Trophoblast cell (in vitro differentiated cells and primary cell): ENCODE measurements around the gene CHST2.

Source experiments
- DNase-seq, 2 donors: peaks; one replicate each; pipeline ENCODE4 v3.0.0-alpha.2; 2016
- H2AFZ ChIP-seq: 2 replicates; pipeline ENCODE4 v1.6.1; 2013; ENCODE audit warnings: low read length, moderate library complexity, mild to moderate bottlenecking; ENCODE audit not compliant: insufficient read depth, poor library complexity
- H2AK5ac ChIP-seq: 2 replicates; pipeline ENCODE4 v1.6.1; 2013; ENCODE audit warnings: mild to moderate bottlenecking, low read length
- H2BK120ac ChIP-seq: 2 replicates; pipeline ENCODE4 v1.6.1; 2013; ENCODE audit warnings: low read length, mild to moderate bottlenecking, moderate library complexity; ENCODE audit not compliant: insufficient read depth, poor library complexity
- H2BK12ac ChIP-seq: 2 replicates; pipeline ENCODE4 v1.6.1; 2013; ENCODE audit warnings: mild to moderate bottlenecking, low read length, moderate library complexity
- H2BK5ac ChIP-seq: 2 replicates; pipeline ENCODE4 v1.6.1; 2013; ENCODE audit warnings: low read length, low read depth, moderate library complexity, mild to moderate bottlenecking; ENCODE audit not compliant: poor library complexity
- H3K14ac ChIP-seq: 2 replicates; pipeline ENCODE4 v1.6.1; 2013; ENCODE audit warnings: mild to moderate bottlenecking, low read length
- H3K18ac ChIP-seq: 2 replicates; pipeline ENCODE4 v1.6.1; 2013; ENCODE audit warnings: mild to moderate bottlenecking, low read length
- H3K23ac ChIP-seq: 2 replicates; pipeline ENCODE4 v1.6.1; 2013; ENCODE audit warnings: low read length
- H3K27ac ChIP-seq: 2 replicates; pipeline ENCODE4 v1.5.1; 2013; ENCODE audit warnings: low read depth, mild to moderate bottlenecking, inconsistent platforms, low read length, moderate library complexity
- H3K27me3 ChIP-seq: 2 replicates; pipeline ENCODE4 v1.6.1; 2013; ENCODE audit warnings: inconsistent platforms, mild to moderate bottlenecking, low read length, moderate library complexity; ENCODE audit not compliant: insufficient read depth
- H3K36me3 ChIP-seq, 2 experiments: 1 replicate in 1 of 2; 2 replicates in 1 of 2; pipeline ENCODE4 v1.6.1; 2013; ENCODE audit warnings: low read length in 2 of 2, mild to moderate bottlenecking in 2 of 2, moderate library complexity in 1 of 2; ENCODE audit not compliant: insufficient read depth in 2 of 2, control insufficient read depth in 1 of 2
- H3K4ac ChIP-seq: 2 replicates; pipeline ENCODE4 v1.6.1; 2013; ENCODE audit warnings: low read depth, mild to moderate bottlenecking, low read length, moderate library complexity
- H3K4me1 ChIP-seq, 2 experiments: 1 replicate in 1 of 2; 2 replicates in 1 of 2; pipeline ENCODE4 v1.6.1; 2013; ENCODE audit warnings: low read length in 2 of 2, mild to moderate bottlenecking in 2 of 2, moderate library complexity in 1 of 2; ENCODE audit not compliant: insufficient read depth in 2 of 2, control insufficient read depth in 1 of 2
- H3K4me2 ChIP-seq: 2 replicates; pipeline ENCODE4 v1.6.1; 2013; ENCODE audit warnings: inconsistent platforms, mild to moderate bottlenecking, low read length, moderate library complexity
- H3K4me3 ChIP-seq: 2 replicates; pipeline ENCODE4 v1.5.1; 2013; ENCODE audit warnings: mild to moderate bottlenecking, low read depth, low read length, inconsistent platforms
- H3K79me1 ChIP-seq: one replicate; pipeline ENCODE4 v1.6.1; 2013; ENCODE audit warnings: low read length
- H3K79me2 ChIP-seq: 2 replicates; pipeline ENCODE4 v1.6.1; 2013; ENCODE audit warnings: low read length, mild to moderate bottlenecking; ENCODE audit not compliant: control insufficient read depth, insufficient read depth, poor library complexity
- H3K9ac ChIP-seq: 2 replicates; pipeline ENCODE4 v1.6.1; 2013; ENCODE audit warnings: mild to moderate bottlenecking, low read length
- H3K9me3 ChIP-seq: 2 replicates; pipeline ENCODE4 v1.6.1; 2013; ENCODE audit warnings: low read depth, mild to moderate bottlenecking, control low read depth, inconsistent platforms, low read length; ENCODE audit not compliant: insufficient read depth
- H4K12ac ChIP-seq: 2 replicates; pipeline ENCODE4 v1.6.1; 2013; ENCODE audit warnings: low read depth, mild to moderate bottlenecking, low read length, moderate library complexity
- H4K8ac ChIP-seq: 2 replicates; pipeline ENCODE4 v1.6.1; 2013; ENCODE audit warnings: low read depth, mild to moderate bottlenecking, low read length, moderate library complexity
- H4K91ac ChIP-seq: one replicate; pipeline ENCODE4 v1.6.1; 2013; ENCODE audit warnings: low read depth, mild to moderate bottlenecking, low read length, moderate library complexity
- WGBS: extraction: QIAGEN DNeasy Blood & Tissue Kit; methylation state at CpG from one replicate; pipeline ENCODE4 v1.1.7; 2013; ENCODE audit warnings: missing lambda C conversion rate; ENCODE audit not compliant: insufficient read length, insufficient coverage; ENCODE audit errors: extremely low coverage; 5-methylcytosine and 5-hydroxymethylcytosine counted together

The CHST2 gene

GRCh38 chr3:143092191-143092590 lies 27.4 kb upstream of the CHST2 start:
- H3K9ac ChIP-seq, result no peak overlapping the region
- no peaks in the 10 kb centered on the region for H3K4me1 ChIP-seq
- WGBS, result no CpG with 5 or more reads among the region's 1 CpG
- no peaks in the 10 kb centered on the region for H3K27me3 ChIP-seq
- H3K36me3 ChIP-seq, result no peaks in the 10 kb centered on the region
- H2BK5ac ChIP-seq, result no peak overlapping the region
- H3K4me3 ChIP-seq, result no peak overlapping the region
- DNase-seq, result no peak
- H4K8ac ChIP-seq, result no peak overlapping the region
- no peak overlapping the region for H3K4me2 ChIP-seq
- no peak overlapping the region for H3K23ac ChIP-seq
- H3K9me3 ChIP-seq, result peaks cover 13% of the 10 kb centered on the region
- no peak overlapping the region for H2BK120ac ChIP-seq
- no peak overlapping the region for H3K18ac ChIP-seq
- no peaks in the 10 kb centered on the region for H3K79me2 ChIP-seq
- H3K79me1 ChIP-seq, result no peaks in the 10 kb centered on the region
- H3K4ac ChIP-seq, result no peak overlapping the region
- no peak overlapping the region for H3K27ac ChIP-seq
- H2AFZ ChIP-seq, result no peak overlapping the region
- no peak overlapping the region for H4K12ac ChIP-seq
- H2AK5ac ChIP-seq, result no peak overlapping the region
- H3K14ac ChIP-seq, result no peak overlapping the region
- no peak overlapping the region for H4K91ac ChIP-seq
- no peak overlapping the region for H2BK12ac ChIP-seq

DNA sequence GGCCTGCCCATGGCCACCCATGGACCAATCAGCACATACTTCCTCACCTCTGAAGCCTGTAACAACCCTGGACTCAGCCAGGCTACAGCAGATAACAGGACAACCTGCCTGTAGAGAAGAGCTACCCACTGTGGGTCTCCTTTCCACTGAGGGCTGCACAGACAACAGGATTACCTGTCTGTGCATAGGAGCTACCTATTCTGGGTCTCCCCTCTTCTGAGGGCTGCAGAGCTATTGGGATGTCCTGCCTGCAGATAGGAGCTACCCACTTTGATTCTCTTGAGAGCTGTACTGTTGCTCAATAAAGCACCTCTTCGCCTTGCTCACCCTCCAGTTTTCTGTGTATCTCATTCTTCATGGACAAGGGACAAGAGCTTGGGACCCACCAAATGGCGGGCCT lies 23.8 kb upstream of the CHST2 start:
- peaks cover 11% of the 10 kb centered on the region for H3K9me3 ChIP-seq
- H4K12ac ChIP-seq, result no peak overlapping the region
- H3K18ac ChIP-seq, result no peak overlapping the region
- no peaks in the 10 kb centered on the region for H3K27me3 ChIP-seq
- H4K91ac ChIP-seq, result no peak overlapping the region
- H3K4me1 ChIP-seq, result no peaks in the 10 kb centered on the region
- DNase-seq, result no peak
- no peak overlapping the region for H2BK120ac ChIP-seq
- H2AK5ac ChIP-seq, result no peak overlapping the region
- no peaks in the 10 kb centered on the region for H3K79me2 ChIP-seq
- H2BK5ac ChIP-seq, result no peak overlapping the region
- no peak overlapping the region for H2AFZ ChIP-seq
- no peak overlapping the region for H3K4me3 ChIP-seq
- H4K8ac ChIP-seq, result no peak overlapping the region
- no peak overlapping the region for H3K27ac ChIP-seq
- H3K4me2 ChIP-seq, result no peak overlapping the region
- H3K14ac ChIP-seq, result no peak overlapping the region
- H3K4ac ChIP-seq, result no peak overlapping the region
- H2BK12ac ChIP-seq, result no peak overlapping the region
- H3K9ac ChIP-seq, result no peak overlapping the region
- H3K36me3 ChIP-seq, result no peaks in the 10 kb centered on the region
- no peak overlapping the region for H3K23ac ChIP-seq
- no peaks in the 10 kb centered on the region for H3K79me1 ChIP-seq
- WGBS, result no CpG with 5 or more reads among the region's 2 CpGs

DNA sequence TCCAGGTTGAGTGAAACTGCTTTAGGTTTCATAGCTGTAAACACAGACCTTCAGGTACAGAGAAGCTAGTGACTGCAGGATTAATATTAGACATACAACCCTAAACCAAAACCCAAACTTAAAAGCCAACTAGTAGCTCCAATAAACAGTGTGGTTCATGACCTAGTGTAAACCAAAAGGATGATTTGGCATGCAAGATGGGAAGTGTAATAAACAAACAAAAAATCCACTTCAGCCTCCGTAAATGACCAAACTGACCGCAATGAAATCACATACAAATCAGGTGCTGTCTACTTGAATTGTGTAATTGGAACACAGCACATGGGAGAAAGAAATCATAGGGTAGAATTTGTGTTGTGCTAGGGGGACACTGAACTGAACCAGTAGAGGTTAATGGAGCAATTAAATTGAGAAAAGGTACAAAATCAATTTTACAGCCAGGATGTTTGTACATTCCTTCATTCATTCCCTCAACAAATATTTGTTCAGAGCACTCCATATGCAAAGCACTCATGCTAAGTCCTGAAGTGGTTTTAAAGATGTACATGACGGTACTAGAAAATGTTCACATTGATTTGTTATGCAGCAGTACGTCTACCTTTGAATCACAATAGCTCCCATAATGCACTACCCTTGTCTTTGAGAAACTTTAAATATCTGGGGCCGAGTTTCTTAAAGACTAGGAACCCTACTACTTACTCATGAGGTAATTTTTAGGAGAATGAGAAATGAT lies 21.4 kb upstream of the CHST2 start:
- Histone ChIP-seq H3K27ac (no peak overlapping the region), H3K18ac (no peak overlapping the region), H3K9me3 (peaks cover 11% of the 10 kb centered on the region), H3K4me3 (no peak overlapping the region), H3K27me3 (no peaks in the 10 kb centered on the region), H3K14ac (no peak overlapping the region), H3K4me2 (no peak overlapping the region), H3K4me1 (no peaks in the 10 kb centered on the region), H2BK5ac (no peak overlapping the region), H3K4ac (no peak overlapping the region), H3K79me2 (no peaks in the 10 kb centered on the region), H4K12ac (no peak overlapping the region), H2AFZ (no peak overlapping the region), H3K23ac (no peak overlapping the region), H4K91ac (no peak overlapping the region), H3K36me3 (no peaks in the 10 kb centered on the region), H3K9ac (no peak overlapping the region), H3K79me1 (no peaks in the 10 kb centered on the region), H2BK12ac (no peak overlapping the region), H2AK5ac (no peak overlapping the region), H2BK120ac (no peak overlapping the region), H4K8ac (no peak overlapping the region)
- no peak for DNase-seq
- no CpG with 5 or more reads among the region's 5 CpGs for WGBS

GRCh38 chr3:143099210-143099609 lies 20.4 kb upstream of the CHST2 start:
- Histone ChIP-seq H4K8ac (no peak overlapping the region), H3K4me1 (no peaks in the 10 kb centered on the region), H3K18ac (no peak overlapping the region), H4K12ac (no peak overlapping the region), H3K4me2 (no peak overlapping the region), H3K14ac (no peak overlapping the region), H3K36me3 (no peaks in the 10 kb centered on the region), H3K9ac (no peak overlapping the region), H3K9me3 (peaks cover 11% of the 10 kb centered on the region), H2BK12ac (no peak overlapping the region), H2AFZ (no peak overlapping the region), H2AK5ac (no peak overlapping the region), H2BK120ac (no peak overlapping the region), H2BK5ac (no peak overlapping the region), H3K79me1 (no peaks in the 10 kb centered on the region), H3K27me3 (no peaks in the 10 kb centered on the region), H3K4me3 (no peak overlapping the region), H3K27ac (no peak overlapping the region), H3K23ac (no peak overlapping the region), H4K91ac (no peak overlapping the region), H3K4ac (no peak overlapping the region), H3K79me2 (no peaks in the 10 kb centered on the region)
- WGBS, result no CpG with 5 or more reads among the region's 3 CpGs
- DNase-seq, result no peak
